Measurements from ENCODE around the gene CENPM.

Gene CENPM

DNA sequence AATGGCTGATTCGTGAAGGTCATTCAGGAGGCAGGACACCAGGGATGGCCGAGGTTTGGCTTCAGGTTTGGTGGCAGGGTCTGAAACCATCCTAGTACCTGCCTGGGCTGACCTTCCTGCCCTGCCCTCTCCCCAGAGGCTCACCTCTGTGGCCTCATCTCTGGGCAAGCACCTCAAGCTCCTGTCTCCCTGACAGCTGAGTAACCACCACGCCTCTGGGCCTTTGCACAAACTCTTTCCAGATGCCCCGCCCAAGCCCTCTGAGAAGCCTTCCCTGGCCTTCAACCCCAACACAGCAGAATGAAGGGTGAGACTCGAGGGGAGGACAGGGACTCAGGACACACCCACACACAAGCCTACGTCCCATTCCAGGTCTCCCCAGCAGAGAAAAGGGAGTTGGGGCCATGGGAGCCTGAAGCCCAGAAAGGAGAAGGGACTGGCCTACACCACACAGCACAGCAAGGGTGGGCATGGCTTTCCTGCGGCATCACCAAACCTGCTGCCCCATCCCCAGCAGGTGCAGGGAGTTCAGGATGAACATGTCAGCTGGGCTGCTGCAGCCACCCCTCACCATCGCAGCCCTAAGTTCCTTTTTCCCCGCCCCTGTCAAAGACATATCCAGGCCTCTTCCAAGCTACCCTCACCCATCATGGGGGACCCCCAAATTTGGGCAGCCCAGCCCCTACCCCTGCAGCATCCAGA lies 34.5 kb downstream of the CENPM start:
- DNase-seq = no peak

DNA sequence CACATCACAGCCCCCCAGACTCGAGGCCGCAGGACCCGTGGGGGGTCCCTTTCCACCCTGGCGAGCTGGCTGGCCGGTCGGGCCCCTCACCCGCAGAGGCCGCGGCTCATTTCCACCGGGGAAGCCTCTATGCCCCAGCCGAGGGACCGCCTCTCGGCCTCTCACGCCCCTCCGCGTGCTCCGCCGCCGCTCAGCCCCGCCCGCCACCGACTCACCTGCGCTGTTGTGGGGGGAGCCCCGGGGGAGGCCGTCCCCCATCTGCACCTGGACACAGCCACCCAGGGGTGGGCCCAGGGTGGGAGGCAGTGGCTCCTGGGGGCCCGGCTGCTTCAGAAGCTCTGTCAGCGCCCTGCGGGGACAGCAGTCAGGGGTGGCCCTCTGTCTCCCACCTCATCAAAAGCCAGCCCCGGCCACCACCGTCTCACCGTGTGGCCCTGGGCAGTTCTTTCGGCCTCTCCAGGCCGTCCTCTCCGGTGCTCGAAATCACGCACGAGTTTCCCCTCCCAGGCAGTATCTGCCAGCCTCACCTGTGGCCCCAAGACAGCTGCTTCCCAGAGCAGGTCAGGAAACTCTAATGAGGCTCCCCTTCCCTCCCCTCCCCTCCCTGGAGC lies 35.8 kb downstream of the CENPM start:
- no peak for DNase-seq

DNA sequence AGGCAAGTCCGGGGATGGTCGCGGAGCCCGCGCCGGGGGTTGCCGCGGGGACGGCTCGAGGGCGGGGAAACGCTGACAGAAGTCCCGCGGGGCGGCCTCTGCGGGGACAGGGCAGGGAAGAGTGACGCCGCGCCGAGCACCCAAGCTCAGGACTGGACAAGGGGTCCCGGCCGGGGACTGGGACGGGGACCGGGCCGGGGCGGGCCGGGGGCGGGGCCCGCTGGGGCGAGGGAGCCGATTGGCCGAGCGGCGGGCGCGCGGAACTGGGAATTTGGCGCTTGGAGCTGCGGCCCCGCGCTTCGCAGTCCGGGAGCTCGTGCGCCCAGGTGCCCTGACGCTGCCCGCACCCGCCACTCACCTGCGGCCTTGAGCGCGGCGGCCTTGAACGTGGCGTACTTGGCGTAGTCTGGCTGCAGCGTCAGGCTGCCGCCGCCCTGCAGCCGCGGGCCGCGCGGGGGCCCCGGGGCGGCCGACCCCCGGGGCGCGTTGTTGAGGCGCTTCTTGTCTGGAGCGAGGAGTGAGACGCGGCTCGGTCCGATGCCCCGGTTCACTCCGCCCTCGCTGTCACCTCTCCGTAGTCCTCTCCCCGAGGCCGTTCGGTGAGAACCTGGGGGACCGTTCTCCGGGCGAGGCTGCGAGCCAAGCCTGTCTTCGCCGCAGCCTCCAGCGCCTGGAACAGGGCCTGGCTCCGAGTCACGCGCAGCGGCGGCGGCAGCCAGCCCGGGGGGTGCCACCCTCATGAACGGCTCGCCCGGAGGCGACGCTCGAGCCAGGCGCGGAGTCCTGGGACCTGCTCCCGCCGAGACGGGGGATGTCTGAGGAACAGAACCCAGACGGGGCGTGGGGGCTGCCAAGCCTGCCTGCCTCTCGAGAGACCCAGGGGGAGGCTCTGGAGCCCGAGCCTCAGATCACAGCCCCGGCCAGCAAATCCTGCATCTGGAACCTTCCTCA lies 36.6 kb downstream of the CENPM start:
- peak; percentile 23 for DNase-seq

DNA sequence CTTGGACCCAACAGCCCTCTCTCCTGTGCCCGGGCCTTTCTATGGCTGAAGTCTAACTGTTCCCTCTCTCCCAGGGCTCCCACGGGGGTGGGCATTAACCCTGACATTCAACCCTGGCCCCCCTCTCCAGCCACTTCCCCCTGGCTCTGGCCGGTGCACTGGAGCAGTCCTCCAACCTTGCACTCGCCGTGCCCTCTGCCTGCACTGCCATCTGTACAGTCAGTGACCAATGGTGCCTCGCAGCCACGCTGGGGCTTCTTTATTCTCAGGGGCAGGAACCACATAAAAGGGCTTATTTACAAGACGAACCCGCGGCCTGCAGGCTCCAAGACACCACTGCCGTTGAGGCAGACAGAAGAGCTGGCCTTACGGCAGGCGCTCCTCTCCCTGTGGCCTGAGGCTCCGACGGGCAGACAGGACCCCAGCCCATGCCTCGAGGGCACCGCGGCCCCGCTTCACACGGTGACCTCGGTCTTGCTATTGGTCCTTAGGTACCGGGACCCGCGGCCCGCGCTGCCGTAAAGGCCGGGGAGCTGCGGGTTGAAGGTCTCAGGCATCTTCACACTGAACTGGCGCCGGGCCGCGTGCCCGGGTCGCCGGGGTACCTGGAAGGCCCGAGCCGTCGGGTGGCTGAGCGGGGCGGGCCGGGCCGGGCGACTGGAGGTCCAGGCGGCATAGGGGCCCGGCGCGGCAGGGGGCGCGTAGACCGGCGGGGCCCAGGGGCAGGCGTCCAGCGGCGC lies 37.5 kb downstream of the CENPM start:
- no peak for DNase-seq

DNA sequence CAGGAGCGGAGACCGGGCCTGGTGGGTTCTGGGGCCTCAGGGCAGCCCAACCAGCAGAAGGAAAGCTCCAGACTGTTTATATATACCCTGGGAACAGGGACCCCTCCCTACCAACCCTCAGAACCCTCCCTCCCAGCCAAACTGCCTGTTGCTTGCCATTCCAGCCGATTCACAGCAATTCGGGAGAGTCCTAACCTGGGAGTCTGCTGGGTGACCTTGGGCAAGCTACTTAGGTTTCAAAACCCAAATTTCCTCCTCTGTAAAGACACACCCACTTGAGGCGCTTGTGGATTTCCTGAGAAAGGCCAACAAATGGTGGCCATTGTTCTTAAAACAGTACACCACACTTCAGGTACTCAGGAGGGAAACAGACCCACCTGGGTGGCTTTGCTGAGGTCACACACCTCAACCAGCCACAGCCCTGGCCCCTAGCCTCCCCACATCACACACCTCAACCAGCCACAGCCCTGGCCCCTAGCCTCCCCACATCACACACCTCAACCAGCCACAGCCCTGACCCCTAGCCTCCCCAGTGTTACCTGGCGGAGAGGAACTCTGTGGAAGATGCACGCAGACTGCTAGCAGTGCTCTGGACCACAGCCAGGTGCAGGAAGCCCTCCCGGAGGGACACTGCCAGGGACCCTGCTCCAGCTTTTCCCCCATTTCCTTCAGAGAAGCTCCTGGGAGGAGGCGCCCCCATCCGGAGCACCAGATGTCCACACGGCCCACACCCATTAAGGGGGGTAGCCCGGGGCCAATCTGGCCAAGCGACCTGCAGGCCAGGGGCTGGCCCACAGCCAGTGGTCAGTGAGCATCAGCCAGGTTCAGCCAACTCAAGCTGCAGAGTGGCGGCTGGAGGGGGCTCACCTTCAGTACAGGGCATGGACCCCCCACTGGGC lies 38.3 kb downstream of the CENPM start:
- DNase-seq = no peak

DNA sequence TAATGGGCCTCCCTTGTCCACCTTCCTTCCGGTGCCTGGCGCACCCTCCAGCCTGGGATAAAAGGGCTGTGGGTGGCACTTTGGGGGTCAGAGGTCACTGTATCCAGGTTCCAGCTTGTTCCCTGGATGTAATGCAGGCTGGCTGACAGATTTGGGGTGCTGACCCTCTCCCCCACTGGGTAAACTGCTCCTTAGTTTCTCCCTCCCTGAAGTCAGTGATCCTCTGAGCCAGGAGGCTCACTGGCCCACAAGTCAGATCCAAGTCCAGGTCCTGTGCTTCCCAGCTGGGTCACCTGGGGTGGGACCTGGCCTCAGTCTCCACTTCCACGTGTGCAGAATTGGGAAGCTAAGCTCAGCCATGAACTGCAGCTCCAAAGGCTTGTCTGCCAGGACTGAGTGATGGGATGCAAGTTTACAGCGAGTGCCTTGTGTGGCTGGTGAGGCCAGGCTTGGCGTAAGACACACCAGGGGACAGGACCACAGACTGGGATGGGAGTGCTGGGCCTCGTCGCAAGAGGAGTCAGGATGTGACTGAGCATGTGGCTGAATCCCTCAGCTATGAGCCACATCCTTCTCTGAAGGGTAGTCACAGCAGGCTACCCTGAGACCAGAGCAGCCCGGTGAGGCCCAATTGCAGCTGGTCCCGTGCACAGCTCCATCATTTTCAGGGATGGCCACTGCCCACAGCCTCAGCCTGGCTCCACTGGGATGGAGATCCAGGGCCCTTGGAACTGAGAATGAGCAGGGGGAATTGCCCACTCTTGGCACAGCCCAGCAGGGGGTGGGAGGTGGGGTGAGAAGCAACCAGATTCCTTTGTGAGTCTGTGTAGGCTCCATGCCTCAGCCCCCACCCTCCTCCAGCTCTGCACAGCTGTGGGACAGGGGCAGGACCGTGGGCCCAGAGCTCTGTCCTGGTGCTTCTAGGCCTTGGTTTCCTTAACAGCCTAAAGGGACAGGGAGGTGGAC lies 39.2 kb downstream of the CENPM start:
- DNase-seq = no peak

DNA sequence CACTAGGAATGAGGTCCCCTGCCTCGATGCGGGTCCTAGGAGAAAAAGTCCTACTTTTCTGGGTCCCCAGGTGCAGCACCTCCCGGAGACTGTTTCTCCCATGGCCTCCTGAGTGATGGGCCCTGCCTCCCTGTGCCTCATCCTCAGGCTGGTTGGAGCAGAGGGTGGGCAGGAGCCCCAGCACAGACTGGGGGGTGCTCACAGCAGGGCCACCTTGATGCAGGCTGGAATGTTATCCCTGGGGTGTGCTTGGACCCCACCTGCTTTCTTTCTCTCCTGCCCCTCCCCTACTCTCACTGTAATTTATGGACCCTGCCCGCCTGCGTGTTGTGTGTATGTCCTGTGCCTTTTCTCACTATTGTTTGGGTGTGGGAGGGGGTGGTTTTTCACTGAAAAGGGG lies 40.1 kb downstream of the CENPM start:
- DNase-seq = no peak

DNA sequence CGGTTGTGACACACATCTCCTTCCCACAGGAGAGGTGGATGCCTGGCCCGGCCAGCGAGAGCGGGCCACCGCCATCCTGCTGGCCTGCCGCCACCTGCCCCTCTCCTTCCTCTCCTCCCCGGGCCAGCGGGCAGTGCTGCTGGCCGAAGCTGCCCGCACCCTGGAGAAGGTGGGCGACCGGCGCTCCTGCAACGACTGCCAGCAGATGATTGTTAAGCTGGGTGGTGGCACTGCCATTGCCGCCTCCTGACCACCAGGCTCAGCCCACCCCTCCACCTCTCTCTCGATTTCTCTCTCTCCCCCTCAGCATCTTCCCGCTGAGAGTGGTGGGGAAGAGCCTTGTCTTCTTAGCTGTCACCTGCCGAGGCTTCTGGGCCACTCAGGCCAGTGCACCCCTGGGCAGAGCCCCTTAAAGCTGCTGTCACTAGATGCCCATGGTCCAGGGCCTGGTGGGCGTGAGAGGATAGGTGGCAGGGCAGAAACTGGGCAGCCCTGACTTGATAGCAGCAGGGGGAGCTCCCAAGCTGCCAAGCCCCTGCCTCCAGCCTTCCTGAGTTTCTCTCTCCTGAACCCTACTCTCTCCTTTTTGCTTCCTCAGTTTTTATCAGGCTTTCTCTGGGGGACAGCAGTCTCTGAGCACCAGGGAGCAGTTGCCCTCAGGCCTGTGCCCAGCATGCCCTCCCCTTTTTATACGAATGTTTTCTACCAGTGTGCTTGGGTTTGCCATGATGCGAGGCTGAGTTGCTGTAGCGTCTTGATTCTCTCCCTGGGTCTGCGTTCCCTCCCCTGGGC lies 41.3 kb downstream of the CENPM start:
- no peak for DNase-seq

DNA sequence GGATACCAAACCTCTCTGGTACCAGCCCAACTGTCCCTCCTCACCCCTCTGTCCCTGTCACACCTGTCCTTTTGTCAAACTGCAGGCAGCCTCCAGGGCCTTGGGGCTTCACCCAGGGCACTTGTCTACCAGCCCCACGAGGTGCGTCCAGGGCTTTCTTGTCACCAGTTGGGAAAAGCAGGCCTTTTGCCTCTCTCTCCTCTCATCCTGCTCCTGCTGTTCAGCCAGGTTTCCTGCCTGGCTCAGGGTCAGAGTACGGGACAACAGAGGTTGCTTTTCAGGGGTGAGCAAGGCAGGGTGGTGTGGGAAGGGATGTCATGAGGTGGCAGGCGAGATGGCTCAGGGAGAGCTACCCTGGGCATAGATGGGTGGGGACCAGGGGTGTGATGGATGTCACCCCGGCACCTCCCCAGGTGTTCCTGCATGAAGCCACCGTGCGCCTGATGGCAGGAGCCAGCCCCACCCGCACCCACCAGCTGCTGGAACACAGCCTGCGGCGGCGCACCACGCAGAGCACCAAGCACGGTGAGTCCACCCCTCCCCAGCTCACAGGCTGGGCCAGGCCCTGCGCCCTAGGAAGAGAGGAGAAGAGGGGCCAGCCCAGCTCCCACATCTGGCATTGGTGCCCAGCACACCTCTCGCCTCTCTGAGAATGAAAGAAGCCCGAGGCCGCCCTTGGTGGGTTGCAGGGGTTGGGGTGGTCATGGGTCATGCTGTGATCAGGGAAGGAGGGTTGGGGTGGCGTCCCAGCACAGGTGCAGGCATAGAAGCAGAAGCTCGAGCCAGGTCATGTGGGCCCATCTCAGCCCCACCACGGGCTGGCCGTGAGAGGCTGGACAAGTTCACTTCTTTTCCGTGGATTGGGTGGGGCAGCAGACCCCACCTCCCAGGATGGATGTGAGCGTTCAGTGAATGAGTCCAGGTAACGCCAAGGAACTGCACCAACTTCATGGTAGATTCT lies 42.2 kb downstream of the CENPM start:
- DNase-seq = no peak

DNA sequence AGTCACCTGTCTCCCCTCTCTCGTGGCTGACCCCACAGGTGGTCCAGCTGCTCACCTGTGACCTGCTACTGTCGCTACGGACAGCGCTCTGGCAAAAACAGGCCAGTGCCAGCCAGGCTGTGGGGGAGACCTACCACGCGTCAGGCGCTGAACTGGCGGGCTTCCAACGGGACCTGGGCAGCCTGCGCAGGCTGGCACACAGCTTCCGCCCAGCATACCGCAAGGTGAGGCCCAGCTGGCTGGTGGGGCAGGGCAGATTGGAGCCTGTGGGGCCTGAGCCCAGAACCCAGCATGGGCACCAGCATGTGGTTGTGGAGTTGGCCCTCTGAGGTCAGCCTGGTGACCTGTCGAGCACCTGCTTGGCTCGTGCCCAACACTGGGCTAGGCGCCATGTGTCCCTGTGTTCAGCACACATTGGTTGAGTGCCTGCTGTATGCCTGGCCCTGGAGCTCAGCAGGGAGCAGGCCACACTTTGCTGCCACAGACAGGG lies 44.0 kb downstream of the CENPM start:
- DNase-seq = no peak

DNA sequence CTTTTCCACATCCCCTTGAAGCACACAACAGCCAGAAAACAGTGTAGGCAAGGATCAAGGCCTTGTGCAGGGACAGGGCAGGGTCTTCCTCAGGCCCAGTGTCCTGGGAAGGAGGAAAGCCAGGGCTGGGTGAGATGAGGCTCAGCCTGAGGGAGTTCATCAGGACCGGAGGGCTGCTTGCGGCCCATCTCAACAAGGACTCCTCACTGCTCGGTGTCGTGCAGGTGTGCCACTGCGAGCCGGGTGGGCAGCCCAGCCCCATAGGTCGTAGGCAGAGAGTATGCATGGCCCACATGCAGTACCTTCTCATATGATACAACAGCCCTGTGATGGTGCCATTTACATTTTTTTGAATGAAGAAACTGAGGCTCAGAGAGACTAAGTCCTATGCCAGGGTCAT lies 44.9 kb downstream of the CENPM start:
- DNase-seq = no peak

DNA sequence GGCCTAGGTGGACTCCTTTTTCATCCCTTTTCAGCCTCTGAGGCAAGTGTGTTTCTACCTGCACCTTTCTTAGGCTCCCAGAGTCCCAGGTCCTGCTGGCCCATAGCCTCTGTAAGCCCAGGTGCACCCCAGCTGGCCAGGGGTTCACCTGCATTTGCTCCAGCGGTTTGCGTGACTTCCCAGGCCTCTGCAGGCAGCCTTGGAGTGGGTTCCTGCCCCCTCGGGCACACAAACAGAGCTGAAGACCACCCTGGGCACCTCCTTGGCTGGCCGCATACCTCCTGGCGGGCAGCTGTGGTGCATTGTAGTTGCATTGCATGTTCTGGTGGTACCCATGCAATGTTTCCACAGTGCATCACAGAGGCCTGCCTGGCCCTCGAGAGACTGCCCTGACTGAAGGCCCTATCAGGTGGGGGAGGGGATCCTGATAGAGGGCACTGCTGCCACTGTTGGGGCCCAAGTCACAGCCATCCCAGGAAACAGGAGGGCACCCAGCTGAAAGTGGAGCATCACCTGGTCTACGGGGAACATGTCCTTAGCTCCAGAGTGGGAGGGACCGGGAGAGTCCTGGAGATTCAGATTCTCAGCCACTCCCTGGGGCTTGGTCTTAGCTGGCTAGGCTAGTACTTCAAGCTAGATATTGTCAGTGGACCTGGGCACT lies 46.2 kb downstream of the CENPM start:
- DNase-seq = no peak

DNA sequence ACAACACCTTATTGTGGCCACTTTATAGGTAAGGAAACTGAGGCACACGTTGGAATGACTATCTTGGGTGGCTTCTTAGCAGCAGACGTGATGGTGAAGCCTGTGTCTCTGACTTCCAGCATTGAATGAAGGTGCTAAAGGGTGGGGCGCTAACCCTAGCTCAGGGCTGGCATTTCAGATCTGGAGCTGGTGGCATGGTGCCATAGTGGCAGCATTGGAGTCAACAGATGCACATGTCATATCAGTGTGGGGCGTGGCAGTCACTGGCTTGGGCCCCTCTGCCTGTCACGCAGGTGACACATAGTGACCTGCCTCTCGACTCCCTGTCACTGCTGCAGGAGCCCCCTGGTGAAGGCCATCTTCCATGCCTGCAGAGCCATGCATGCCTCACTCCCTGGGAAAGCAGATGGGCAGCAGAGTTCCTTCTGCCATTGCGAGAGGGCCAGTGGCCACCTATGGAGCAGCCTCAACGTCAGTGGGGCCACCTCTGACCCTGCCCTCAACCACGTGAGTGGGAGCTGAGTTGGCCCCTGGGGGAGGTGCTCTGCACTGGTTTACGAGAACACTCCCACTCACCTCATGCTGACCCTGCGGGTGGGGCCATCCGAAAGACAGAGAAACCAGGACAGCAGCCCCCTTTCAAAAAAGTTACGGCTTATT lies 46.8 kb downstream of the CENPM start:
- DNase-seq = no peak

DNA sequence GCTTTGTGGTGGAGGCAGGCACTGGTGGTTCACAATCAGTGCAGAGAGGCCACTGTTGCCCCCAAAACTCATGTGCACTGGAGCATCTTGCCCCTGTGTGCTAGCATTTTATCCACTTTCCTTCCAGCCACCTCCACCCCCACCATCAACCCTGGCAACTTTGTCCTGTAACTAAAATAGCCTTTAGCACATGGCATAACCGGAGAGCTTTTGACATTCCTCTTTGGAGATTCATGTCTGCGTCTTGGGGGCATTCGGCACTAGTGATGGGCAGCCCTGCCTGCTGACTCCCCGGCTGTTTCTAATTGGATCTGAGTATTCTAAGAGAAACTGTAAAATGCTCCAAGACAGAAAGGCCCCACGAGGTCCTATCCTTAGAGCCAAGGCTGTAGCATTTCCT lies 47.8 kb downstream of the CENPM start:
- DNase-seq = no peak

DNA sequence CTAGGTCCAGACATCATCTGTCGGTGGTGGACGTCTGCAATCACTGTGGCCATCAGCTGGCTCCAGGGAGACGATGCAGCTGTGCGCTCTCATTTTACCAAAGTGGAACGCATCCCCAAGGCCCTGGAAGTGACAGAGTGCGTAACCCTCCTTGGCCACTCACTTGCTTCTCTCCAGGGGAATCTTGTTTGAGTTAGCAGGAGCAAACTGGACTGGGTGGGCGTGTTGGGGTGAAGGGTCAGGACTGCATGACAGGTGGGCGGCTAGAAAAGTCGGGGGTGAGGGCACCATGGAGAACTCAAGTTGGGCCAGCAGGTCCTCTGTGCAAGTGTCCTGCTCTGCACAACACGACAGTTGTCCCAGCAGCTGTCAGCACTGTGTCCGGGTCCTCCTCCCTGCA lies 48.3 kb downstream of the CENPM start:
- no peak for DNase-seq

DNA sequence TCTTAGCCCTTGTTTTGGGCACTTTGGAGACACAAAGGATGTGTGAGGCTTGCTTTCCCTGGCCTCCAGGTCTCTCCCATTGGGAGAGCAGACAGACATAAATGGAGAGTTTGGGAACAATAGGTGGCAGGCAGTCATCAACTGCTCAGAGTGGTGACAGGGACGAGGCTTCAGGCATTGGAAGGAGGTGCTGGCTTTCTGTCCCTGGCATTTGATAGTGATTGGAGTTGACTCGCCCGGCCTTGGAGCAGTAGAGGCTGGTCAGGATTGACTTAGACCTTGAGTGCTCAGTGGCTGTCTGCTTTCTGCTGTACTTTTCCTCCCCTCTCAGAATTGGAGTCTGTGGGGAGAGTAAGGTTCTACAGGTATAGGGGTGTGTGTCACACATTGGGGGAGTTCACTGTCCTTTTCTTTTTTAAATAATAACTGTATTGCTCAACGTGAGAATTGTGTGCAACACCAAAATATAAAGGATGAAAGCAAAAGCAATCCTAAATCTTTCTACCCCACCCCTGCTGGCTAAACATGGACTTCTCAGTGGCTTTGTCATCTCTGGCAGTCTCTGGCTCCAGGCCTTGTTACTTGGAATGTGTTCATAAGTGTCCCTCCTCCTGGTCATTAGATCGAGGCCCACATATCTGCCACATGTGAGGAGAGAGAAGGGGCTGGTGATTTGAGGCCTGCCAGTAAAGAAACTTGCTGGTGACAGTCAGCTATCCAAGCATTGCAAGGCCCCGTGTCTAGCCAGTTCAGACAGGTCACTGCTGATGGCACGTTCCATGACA lies 53.2 kb downstream of the CENPM start:
- no peak for DNase-seq

All from T-helper 9 cell (primary cell).